Measurements from ENCODE around the gene IL1RAPL2. TPM values are rescaled to one million over a fixed set of nuclear protein-coding genes. Genes with fewer than 3 reads are reported as not detected.
"Not testable (repeated sequence)": the region's sequence is repeated elsewhere in the genome, so short reads cannot be mapped to it uniquely, and the experiment has no call there.

Gene IL1RAPL2
- total RNA-seq, 6 experiments from 2014 or later, result 0.13 to 0.70 (median 0.29) TPM; not detected in 1

GRCh38 chrX:105759598-105759997 is 1193.6 kb downstream of the IL1RAPL2 start:
- DNase-seq (no peak), ATAC-seq (no peak)
- no peak overlapping the region for H3K4me3 ChIP-seq
- no peaks in the 10 kb centered on the region for H3K27me3 ChIP-seq
- whole genome bisulfite sequencing (ENCODE audit: insufficient coverage, low coverage, low lambda C conversion rate, missing lambda C conversion rate), result 33% methylated on average over 2 of the region's 2 CpGs
- intact Hi-C loops (cut with DNase I), result no loop called here
- H3K27ac ChIP-seq, result no peak overlapping the region
- H3K36me3 ChIP-seq, result no peaks in the 10 kb centered on the region
- TF ChIP-seq POLR2A (IDR thresholded peaks at IDR 0.05) (no peak), CTCF (IDR thresholded peaks at IDR 0.05) (no peak)
- H3K4me1 ChIP-seq, result no peaks in the 10 kb centered on the region
- no peaks in the 10 kb centered on the region for H3K9me3 ChIP-seq

GRCh38 chrX:105765691-105766090 is 1199.7 kb downstream of the IL1RAPL2 start:
- intact Hi-C loops (cut with DNase I), result no loop called here
- H3K9me3 ChIP-seq, result no peaks in the 10 kb centered on the region
- ATAC-seq (no peak), DNase-seq (no peak)
- H3K27me3 ChIP-seq, result no peaks in the 10 kb centered on the region
- no peak overlapping the region for H3K27ac ChIP-seq
- no peaks in the 10 kb centered on the region for H3K36me3 ChIP-seq
- no peaks in the 10 kb centered on the region for H3K4me1 ChIP-seq
- no peak for TF ChIP-seq POLR2A (IDR thresholded peaks at IDR 0.05)
- H3K4me3 ChIP-seq, result no peak overlapping the region
- WGBS (ENCODE audit: insufficient coverage, low coverage, low lambda C conversion rate, missing lambda C conversion rate), result 55% methylated on average over 1 of the region's 1 CpG

GRCh38 chrX:105773801-105774200 is 1207.8 kb downstream of the IL1RAPL2 start:
- Histone ChIP-seq H3K36me3 (no peaks in the 10 kb centered on the region), H3K9me3 (no peaks in the 10 kb centered on the region), H3K4me1 (no peaks in the 10 kb centered on the region), H3K27ac (no peak overlapping the region), H3K4me3 (no peak overlapping the region), H3K27me3 (no peaks in the 10 kb centered on the region)
- TF ChIP-seq POLR2A (IDR thresholded peaks at IDR 0.05) (no peak), CTCF (IDR thresholded peaks at IDR 0.05) (no peak)
- intact Hi-C loops (cut with DNase I), result no loop called here
- DNase-seq, result no peak
- no peak for ATAC-seq

GRCh38 chrX:105775679-105776078 is 1209.7 kb downstream of the IL1RAPL2 start:
- Histone ChIP-seq H3K4me1 (no peaks in the 10 kb centered on the region), H3K9me3 (no peaks in the 10 kb centered on the region), H3K27me3 (no peaks in the 10 kb centered on the region), H3K27ac (no peak overlapping the region), H3K4me3 (no peak overlapping the region), H3K36me3 (no peaks in the 10 kb centered on the region)
- intact Hi-C loops (cut with DNase I), result no loop called here
- 51% methylated on average over 3 of the region's 3 CpGs for WGBS (ENCODE audit: insufficient coverage, low coverage, low lambda C conversion rate, missing lambda C conversion rate)
- TF ChIP-seq CTCF (IDR thresholded peaks at IDR 0.05) (no peak), POLR2A (IDR thresholded peaks at IDR 0.05) (no peak)
- no peak for DNase-seq
- no peak for ATAC-seq

GRCh38 chrX:105781804-105782203 is 1215.8 kb downstream of the IL1RAPL2 start:
- no peak for DNase-seq
- intact Hi-C loops (cut with DNase I), result no loop called here
- no peaks in the 10 kb centered on the region for H3K9me3 ChIP-seq

GRCh38 chrX:105796877-105797276 is 1230.9 kb downstream of the IL1RAPL2 start:
- H3K27ac ChIP-seq; H3K9me3 ChIP-seq; intact Hi-C loops (cut with DNase I); DNase-seq; H3K36me3 ChIP-seq; H3K27me3 ChIP-seq; H3K4me3 ChIP-seq; H3K4me1 ChIP-seq; ATAC-seq: not testable (repeated sequence)
- WGBS (ENCODE audit: insufficient coverage, low coverage, low lambda C conversion rate, missing lambda C conversion rate), result 83% methylated on average over 16 of the region's 26 CpGs

More at GRCh38 chrX:105781804-105782203, 1215.8 kb downstream of the IL1RAPL2 start:
- 88% methylated on average over 1 of the region's 1 CpG for WGBS (ENCODE audit: insufficient coverage, low coverage, low lambda C conversion rate, missing lambda C conversion rate)
- Histone ChIP-seq H3K36me3 (no peaks in the 10 kb centered on the region), H3K4me1 (no peaks in the 10 kb centered on the region), H3K27ac (no peak overlapping the region), H3K27me3 (no peaks in the 10 kb centered on the region), H3K4me3 (no peak overlapping the region)
- ATAC-seq, result no peak
- no peak for TF ChIP-seq CTCF (IDR thresholded peaks at IDR 0.05)
- TF ChIP-seq POLR2A (IDR thresholded peaks at IDR 0.05), result no peak

Data from right lobe of liver (tissue), 6 donors.